ENCODE data around the gene NOM1. TPM values are rescaled to one million over a fixed set of nuclear protein-coding genes. Genes with fewer than 3 reads are reported as not detected.

The NOM1 gene
- 37.8 TPM for total RNA-seq

GRCh38 chr7:156949541-156950380, at the start of gene NOM1:
Gene NOM1 (plus strand): TSS chr7:156949712. CDS start chr7:156949738, 26 bp downstream.

GRCh38 chr7:157010588-157011332, 61.2 kb downstream of the NOM1 start, which contains the start of gene MNX1:
Gene MNX1 (minus strand): TSS chr7:157010663. CDS start chr7:157010350, 313 bp downstream.

Other genes with a start within 250 kb of the NOM1 start
- 120 TPM for gene LMBR1, start 56.5 kb upstream of the NOM1 start, total RNA-seq
- not detected for gene MNX1, start 61.0 kb downstream of the NOM1 start, total RNA-seq
- gene UBE3C, start 189.2 kb downstream of the NOM1 start, total RNA-seq = 100 TPM

Data from camera-type eye (tissue), 1 donor.